Activated CD4-positive, alpha-beta T cell treated with anti-CD3 and anti-CD28 coated beads for 36 hours (primary cell): Measurements from ENCODE around the gene PRKAR1B. TPM values are rescaled to one million over a fixed set of nuclear protein-coding genes. Genes with fewer than 3 reads are reported as not detected.

Experiments used
- ATAC-seq: fragments of 200-7000 bp; cut with Tn5 transposase; one replicate; pipeline ENCODE4 v1.10.0; 2021; ENCODE audit warnings: mild to moderate bottlenecking, moderate library complexity
- CTCF ChIA-PET: fragments of 350-600 bp; sonication (Branson Sonifier 250); formaldehyde crosslinking; loops from one replicate; lab custom pipeline; 2021; ENCODE audit warnings: antibody characterized with exemption; lab: Charles Lee
- POLR2A ChIA-PET: fragments of 350-600 bp; sonication (Branson Sonifier 250); formaldehyde crosslinking; loops from one replicate; lab custom pipeline; 2021; ENCODE audit warnings: antibody characterized with exemption, inconsistent platforms; lab: Charles Lee
- DNase-seq: peaks from one replicate; pipeline ENCODE4 v3.0.0-alpha.2; 2020
- H3K27ac Mint-ChIP-seq: one replicate; pipeline ENCODE4 v1.8.0; 2021; ENCODE audit warnings: mixed read lengths
- H3K27me3 Mint-ChIP-seq: one replicate; pipeline ENCODE4 v1.8.0; 2021; ENCODE audit warnings: mixed read lengths
- H3K36me3 Mint-ChIP-seq: one replicate; pipeline ENCODE4 v1.8.0; 2021; ENCODE audit warnings: low read depth, mixed read lengths
- H3K4me1 Mint-ChIP-seq: one replicate; pipeline ENCODE4 v1.8.0; 2021; ENCODE audit warnings: mixed read lengths
- H3K4me3 Mint-ChIP-seq: one replicate; pipeline ENCODE4 v1.8.0; 2021; ENCODE audit warnings: mild to moderate bottlenecking, moderate library complexity, mixed read lengths
- H3K9me3 Mint-ChIP-seq: one replicate; pipeline ENCODE4 v1.8.0; 2021; ENCODE audit warnings: low read depth, mixed read lengths
- intact Hi-C, 2 experiments: fragments of 100-400 bp; cut with DNase I in 1 of 2; cut with micrococcal nuclease in 1 of 2; formaldehyde crosslinking; loops; one replicate each; pipeline versions ENCODE4 v1.14.2 to v1.15.1; 2022 to 2024; cut with DNase I, micrococcal nuclease
- total RNA-seq, 2 experiments: library from RNA; stranded (reverse); gene quantifications; one replicate each; pipeline ENCODE4 v1.2.3, GENCODE V29; 2021

The PRKAR1B gene
- total RNA-seq, 2 experiments from 2014 or later = 37.0 to 41.0 TPM

DNA sequence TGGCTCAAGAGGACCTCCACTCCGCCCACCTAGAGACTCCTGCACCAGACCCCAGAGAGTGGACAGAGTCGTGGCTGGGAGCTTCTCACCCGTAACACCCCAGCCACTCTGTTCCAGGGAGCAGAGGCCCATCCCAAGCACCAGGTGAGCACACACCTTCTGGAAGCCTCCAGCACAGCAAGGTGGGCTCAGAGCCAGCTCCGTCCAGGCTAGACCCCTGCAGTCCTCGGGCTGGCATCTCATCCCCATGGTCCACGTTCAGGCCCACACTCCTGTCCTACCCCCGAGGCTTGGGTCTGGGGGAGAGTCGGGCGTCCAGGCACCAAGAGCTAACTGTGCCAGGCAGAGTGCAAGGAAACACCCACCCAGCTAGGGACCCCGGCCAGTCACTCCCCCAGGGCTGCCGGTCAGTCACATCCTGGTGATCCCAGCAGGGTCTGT lies 220.7 kb downstream of the PRKAR1B start:
- Mint-ChIP-seq H3K9me3 (no peaks in the 10 kb centered on the region), H3K27me3 (no peaks in the 10 kb centered on the region)

DNA sequence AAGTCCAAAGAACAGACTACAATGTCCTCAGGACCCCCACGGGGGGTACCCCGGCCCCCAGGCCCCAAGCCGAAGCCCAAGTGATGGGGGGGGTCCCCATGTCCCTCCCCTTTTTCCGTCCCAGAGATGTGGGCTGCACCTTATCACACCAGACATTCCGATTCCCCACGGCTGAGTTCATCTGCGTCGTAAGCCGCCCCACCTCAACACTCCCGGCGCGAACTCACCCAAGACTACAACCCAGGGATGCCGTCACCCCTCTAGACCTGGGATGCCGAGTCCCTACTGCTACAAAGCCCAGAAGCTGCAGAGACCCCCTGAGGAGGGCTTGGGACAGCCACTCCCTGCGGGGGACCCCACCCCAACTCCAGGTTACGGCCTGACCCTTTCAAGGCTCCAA lies 221.9 kb downstream of the PRKAR1B start:
- H3K4me3 Mint-ChIP-seq = no peak overlapping the region
- intact Hi-C loops = no loop called here
- H3K27ac Mint-ChIP-seq = no peak overlapping the region
- ATAC-seq = no peak
- no peaks in the 10 kb centered on the region for H3K9me3 Mint-ChIP-seq
- H3K36me3 Mint-ChIP-seq = no peaks in the 10 kb centered on the region
- no peaks in the 10 kb centered on the region for H3K27me3 Mint-ChIP-seq
- no peaks in the 10 kb centered on the region for H3K4me1 Mint-ChIP-seq
- POLR2A ChIA-PET = no interaction called here
- no peak for DNase-seq
- CTCF ChIA-PET = no interaction called here

More for the DNA sequence above, 220.7 kb downstream of the PRKAR1B start:
- no peak for DNase-seq
- Mint-ChIP-seq H3K4me1 (no peaks in the 10 kb centered on the region), H3K36me3 (no peaks in the 10 kb centered on the region), H3K27ac (no peak overlapping the region), H3K4me3 (no peak overlapping the region)
- no peak for ATAC-seq
- ChIA-PET CTCF (no interaction called here), POLR2A (no interaction called here)
- intact Hi-C loops = no loop called here

DNA sequence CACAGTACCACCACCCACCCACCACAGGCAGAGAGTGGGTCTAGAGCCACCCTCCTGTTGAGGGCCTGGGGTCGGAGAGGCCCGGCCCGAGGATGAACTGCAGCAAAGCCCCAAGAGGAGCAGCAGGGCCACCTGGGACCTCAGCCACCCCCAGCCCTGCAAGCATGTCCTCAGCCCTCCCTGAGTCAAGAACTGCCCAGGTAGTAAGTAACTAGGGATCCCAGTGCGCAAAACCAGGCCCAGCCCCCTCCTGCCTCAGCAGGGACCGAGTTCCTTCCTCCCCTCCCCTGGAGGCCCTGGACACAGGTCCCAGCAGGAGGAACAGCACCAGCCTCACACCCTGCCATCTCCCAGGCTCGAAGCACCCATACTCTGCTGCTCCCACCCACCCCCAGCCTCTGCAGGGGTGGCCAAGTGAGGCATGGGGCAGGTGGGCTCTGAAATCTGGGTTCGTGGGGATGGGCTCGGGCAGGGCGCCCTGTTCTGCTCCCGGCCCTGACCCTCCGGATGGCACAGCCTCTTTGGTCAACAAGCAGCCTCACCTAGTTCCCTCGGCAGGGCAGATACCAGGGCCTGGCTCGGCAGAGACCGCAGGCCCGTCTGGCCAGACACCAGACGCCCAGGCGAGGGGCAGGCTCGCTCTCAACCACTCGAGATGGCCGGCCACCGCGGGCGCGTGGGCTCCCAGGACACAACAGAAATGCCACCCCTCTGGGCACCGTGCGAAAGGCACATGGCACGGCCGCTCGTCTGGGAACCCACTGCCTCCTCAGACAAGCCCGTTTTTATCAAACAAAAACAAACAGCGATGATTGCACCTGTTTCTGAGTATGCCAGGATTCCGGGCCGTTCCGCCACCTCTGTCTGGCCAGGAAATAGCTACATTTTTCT lies 222.6 kb downstream of the PRKAR1B start:
- ChIA-PET CTCF (no interaction called here), POLR2A (no interaction called here)
- H3K27me3 Mint-ChIP-seq = no peaks in the 10 kb centered on the region
- intact Hi-C loops = no loop called here
- no peak overlapping the region for H3K4me3 Mint-ChIP-seq
- DNase-seq = no peak
- H3K36me3 Mint-ChIP-seq = peaks cover 2% of the 10 kb centered on the region
- H3K27ac Mint-ChIP-seq = no peak overlapping the region
- H3K9me3 Mint-ChIP-seq = no peaks in the 10 kb centered on the region
- no peak for ATAC-seq
- no peaks in the 10 kb centered on the region for H3K4me1 Mint-ChIP-seq

DNA sequence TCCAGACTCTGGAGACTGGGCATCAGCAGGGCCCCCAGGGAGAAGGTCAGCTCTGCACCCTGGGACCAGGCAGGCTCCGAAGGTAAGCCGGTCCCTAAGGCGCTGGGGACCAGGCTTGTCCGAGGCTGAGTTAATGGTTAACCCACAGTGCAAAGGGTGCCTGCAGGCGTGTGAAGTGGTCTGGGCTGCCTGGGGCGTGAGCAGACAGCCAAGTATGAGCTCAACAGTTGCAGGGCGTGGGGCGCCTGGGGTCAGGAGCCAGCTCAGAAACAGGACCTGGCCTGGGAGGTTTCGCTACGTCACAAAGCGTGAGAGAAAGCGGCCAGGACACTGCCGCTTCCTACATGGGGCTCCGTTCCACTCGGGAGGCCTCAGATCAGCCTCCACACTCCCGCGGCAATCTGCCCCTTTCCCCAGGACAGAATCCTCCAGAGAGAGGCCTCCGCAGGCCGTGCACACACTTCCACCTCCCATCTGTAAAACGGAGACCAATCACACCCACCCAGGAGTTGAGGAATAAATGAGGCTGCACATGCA lies 223.4 kb downstream of the PRKAR1B start:
- no peaks in the 10 kb centered on the region for H3K27me3 Mint-ChIP-seq
- H3K36me3 Mint-ChIP-seq = peaks cover 2% of the 10 kb centered on the region
- intact Hi-C loops = no loop called here
- no peak overlapping the region for H3K4me3 Mint-ChIP-seq
- no peaks in the 10 kb centered on the region for H3K4me1 Mint-ChIP-seq
- DNase-seq = no peak
- no peaks in the 10 kb centered on the region for H3K9me3 Mint-ChIP-seq
- no peak overlapping the region for H3K27ac Mint-ChIP-seq
- CTCF ChIA-PET = no interaction called here
- POLR2A ChIA-PET = no interaction called here
- ATAC-seq = no peak

DNA sequence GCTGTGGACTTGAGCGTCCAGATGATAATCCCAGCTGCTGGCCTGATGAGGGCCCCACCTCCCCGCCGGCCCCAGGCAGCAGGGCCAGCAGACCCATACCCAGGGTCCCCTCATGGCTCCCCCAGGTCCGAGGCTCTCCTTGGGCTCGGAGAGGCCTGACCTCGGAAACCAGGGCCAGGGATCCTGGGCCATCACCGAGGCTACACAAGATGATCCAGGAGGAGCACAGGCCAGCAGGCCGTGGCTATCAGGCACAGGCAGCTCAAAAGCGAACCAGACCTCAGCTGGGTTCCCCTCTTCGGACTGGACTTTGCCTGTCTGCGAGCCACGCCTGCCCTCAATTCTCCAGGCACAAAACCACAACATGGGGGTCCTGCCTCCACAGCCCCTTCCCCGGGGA lies 224.8 kb downstream of the PRKAR1B start:
- Mint-ChIP-seq H3K36me3 (peaks cover 2% of the 10 kb centered on the region), H3K9me3 (no peaks in the 10 kb centered on the region), H3K27me3 (no peaks in the 10 kb centered on the region), H3K27ac (no peak overlapping the region), H3K4me3 (no peak overlapping the region), H3K4me1 (peaks cover 5% of the 10 kb centered on the region)
- ChIA-PET CTCF (no interaction called here), POLR2A (no interaction called here)
- intact Hi-C loops = no loop called here
- no peak for DNase-seq
- no peak for ATAC-seq

DNA sequence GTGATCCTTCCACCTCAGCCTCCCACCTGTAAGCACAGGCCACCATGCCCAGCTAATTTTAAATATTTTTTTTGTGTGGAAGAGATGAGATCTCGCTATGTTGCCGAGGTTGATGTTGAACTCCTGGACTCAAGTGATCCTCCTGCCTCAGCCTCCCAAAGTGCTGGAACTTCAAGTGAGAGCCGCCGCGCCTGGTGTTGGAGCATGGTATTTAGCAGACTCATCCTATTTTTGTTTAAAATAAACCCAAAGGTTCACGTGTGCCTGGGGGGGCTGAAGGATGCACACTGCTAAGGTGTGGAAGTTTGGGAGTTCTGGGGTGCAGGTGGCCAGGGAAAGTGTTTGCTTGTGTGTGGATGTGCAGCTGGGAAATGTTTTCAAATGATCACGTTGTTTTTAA lies 225.6 kb downstream of the PRKAR1B start:
- no peak overlapping the region for H3K27ac Mint-ChIP-seq
- H3K36me3 Mint-ChIP-seq = peaks cover 2% of the 10 kb centered on the region

DNA sequence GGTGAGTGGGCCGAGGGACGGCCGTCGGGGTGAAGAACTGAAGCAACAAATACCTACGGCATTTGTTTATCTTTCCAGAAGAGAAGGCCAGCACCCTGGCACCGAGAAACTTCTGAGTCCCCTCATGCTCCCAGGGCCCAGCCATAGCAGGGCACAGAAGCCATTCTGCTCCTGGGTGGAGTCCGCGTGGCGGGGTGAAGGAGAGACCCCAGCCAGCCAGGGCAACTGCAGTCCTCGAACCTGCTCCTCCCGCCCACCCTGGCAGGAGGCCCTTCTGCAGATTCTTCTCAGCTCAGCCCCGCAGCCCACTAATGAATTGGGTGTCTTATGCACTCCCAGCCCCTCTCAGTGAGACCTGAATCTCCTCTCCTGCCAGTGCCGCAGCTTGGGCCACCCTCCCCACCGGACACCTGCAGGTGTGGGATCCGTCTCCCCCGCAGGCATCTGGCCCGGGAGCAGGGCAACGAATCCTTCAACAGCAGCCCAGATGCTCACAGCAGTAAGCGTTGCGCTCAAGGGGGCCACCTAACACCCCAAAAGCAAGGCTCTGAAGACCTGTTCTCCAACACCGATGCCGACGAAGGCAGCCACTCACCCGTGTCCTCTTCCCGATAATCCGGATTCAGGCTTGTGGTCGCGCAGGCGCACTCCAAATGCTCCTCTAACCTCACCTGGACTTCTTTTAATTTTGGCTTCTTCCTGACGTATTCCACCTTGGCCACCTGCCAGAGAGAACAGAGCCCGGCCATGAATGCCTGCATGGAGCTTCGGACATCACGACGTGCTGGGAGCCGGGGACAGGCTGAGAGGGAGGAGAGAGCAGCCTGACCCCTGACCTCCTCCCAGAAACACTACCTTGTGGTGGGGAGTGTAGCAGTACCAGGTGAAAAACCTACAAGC lies 226.3 kb downstream of the PRKAR1B start:
- Mint-ChIP-seq H3K9me3 (no peaks in the 10 kb centered on the region), H3K4me3 (no peak overlapping the region), H3K4me1 (peaks cover 5% of the 10 kb centered on the region), H3K27me3 (no peaks in the 10 kb centered on the region), H3K36me3 (peaks cover 2% of the 10 kb centered on the region), H3K27ac (no peak overlapping the region)
- ChIA-PET CTCF (no interaction called here), POLR2A (no interaction called here)
- no peak for ATAC-seq
- intact Hi-C loops = no loop called here
- DNase-seq = no peak

More for the DNA sequence above, 225.6 kb downstream of the PRKAR1B start:
- DNase-seq (no peak), ATAC-seq (no peak)
- H3K27me3 Mint-ChIP-seq = no peaks in the 10 kb centered on the region
- H3K4me3 Mint-ChIP-seq = no peak overlapping the region
- peaks cover 5% of the 10 kb centered on the region for H3K4me1 Mint-ChIP-seq
- POLR2A ChIA-PET = no interaction called here
- intact Hi-C loops = no loop called here
- CTCF ChIA-PET = no interaction called here
- H3K9me3 Mint-ChIP-seq = no peaks in the 10 kb centered on the region

DNA sequence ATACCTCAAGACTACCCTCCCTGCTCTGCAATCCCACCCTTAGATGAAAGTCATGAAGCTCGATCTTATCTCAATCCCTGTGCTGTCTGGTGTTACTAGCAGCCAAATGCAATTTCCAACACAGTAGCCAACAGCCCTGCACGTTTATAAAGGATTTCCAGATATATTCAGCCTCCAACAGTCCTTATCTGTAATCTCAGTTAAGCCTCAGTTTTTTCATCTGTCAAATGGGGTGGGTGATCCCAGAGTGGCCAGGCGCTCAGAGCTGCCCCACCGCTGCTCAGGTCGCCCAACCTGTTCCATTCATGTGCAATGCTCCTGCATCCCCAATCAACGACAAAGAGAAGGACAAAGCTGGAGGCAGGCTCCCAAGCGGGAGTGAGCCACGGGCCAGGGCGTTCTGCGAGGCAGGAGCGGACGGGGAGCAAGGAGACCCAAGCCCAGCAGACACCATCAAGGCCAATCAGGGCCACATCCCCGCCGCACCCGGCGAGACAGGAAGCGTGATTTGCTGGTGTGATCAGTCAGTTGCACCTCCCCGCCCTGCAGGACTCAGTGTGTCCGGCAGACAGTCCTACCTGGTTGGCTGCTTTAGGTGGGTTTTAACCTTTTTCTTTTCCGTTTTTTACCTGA lies 227.1 kb downstream of the PRKAR1B start:
- Mint-ChIP-seq H3K9me3 (no peaks in the 10 kb centered on the region), H3K27me3 (no peaks in the 10 kb centered on the region), H3K27ac (no peak overlapping the region), H3K4me3 (no peak overlapping the region), H3K4me1 (peaks cover 5% of the 10 kb centered on the region), H3K36me3 (peaks cover 2% of the 10 kb centered on the region)
- DNase-seq = no peak
- ATAC-seq = no peak
- ChIA-PET CTCF (no interaction called here), POLR2A (no interaction called here)
- intact Hi-C loops = no loop called here

Other genes starting within 250 kb of the PRKAR1B start
- gene PDGFA, start 207.4 kb downstream of the PRKAR1B start, total RNA-seq = 1 to 10 TPM; 5.2 to 5.3 TPM
- gene DNAAF5, start 582 bp downstream of the PRKAR1B start, total RNA-seq = 10 to 100 TPM; 31.5 to 37.2 TPM
- 10 to 100 TPM; 71.3 to 74.6 TPM for gene SUN1, start 105.2 kb upstream of the PRKAR1B start, total RNA-seq
- gene GET4, start 149.3 kb upstream of the PRKAR1B start, total RNA-seq = 10 to 100 TPM; 17.7 to 29.7 TPM
- 10 to 100 TPM; 13.1 to 14.8 TPM for gene ADAP1, start 227.4 kb upstream of the PRKAR1B start, total RNA-seq
- gene COX19, start 248.3 kb upstream of the PRKAR1B start, total RNA-seq = 10 to 100 TPM; 11.3 to 14.6 TPM